Activated CD8-positive, alpha-beta memory T cell treated with anti-CD3 and anti-CD28 coated beads, Interleukin-2, amount 10 ng/mL, durations not matched to agents 7 days and 5 days (primary cell): ENCODE results near the gene GOLGA8H. TPM values are rescaled to one million over a fixed set of nuclear protein-coding genes. Genes with fewer than 3 reads are reported as not detected.
"Not testable (repeated sequence)": the region's sequence is repeated elsewhere in the genome, so short reads cannot be mapped to it uniquely, and the experiment has no call there.

Experiments used
- ATAC-seq: fragments of 150-1000 bp; cut with Tn5 transposase; one replicate; pipeline ENCODE4 v1.10.0; 2021; ENCODE audit warnings: moderate library complexity
- CTCF ChIA-PET: fragments of 350-600 bp; sonication (Branson Sonifier 250); formaldehyde crosslinking; loops from one replicate; lab custom pipeline; 2021; ENCODE audit warnings: antibody characterized with exemption; lab: Charles Lee
- DNase-seq: peaks from one replicate; pipeline ENCODE4 v3.0.0-alpha.2; 2020
- H3K27ac Mint-ChIP-seq: one replicate; pipeline ENCODE4 v1.8.0; 2021; ENCODE audit warnings: mild to moderate bottlenecking, mixed read lengths
- H3K27me3 Mint-ChIP-seq: one replicate; pipeline ENCODE4 v1.8.0; 2021; ENCODE audit warnings: mixed read lengths
- H3K36me3 Mint-ChIP-seq: one replicate; pipeline ENCODE4 v1.8.0; 2021; ENCODE audit warnings: mild to moderate bottlenecking, mixed read lengths
- H3K4me1 Mint-ChIP-seq: one replicate; pipeline ENCODE4 v1.8.0; 2021; ENCODE audit warnings: mixed read lengths
- H3K4me3 Mint-ChIP-seq: one replicate; pipeline ENCODE4 v1.8.0; 2021; ENCODE audit warnings: mild to moderate bottlenecking, moderate library complexity, mixed read lengths
- H3K9me3 Mint-ChIP-seq: one replicate; pipeline ENCODE4 v1.8.0; 2022; ENCODE audit warnings: low read depth, mixed read lengths
- total RNA-seq, 2 experiments: library from RNA; stranded (reverse); gene quantifications; one replicate each; pipeline ENCODE4 v1.2.3, GENCODE V29; 2021

GOLGA8H gene, protein sequence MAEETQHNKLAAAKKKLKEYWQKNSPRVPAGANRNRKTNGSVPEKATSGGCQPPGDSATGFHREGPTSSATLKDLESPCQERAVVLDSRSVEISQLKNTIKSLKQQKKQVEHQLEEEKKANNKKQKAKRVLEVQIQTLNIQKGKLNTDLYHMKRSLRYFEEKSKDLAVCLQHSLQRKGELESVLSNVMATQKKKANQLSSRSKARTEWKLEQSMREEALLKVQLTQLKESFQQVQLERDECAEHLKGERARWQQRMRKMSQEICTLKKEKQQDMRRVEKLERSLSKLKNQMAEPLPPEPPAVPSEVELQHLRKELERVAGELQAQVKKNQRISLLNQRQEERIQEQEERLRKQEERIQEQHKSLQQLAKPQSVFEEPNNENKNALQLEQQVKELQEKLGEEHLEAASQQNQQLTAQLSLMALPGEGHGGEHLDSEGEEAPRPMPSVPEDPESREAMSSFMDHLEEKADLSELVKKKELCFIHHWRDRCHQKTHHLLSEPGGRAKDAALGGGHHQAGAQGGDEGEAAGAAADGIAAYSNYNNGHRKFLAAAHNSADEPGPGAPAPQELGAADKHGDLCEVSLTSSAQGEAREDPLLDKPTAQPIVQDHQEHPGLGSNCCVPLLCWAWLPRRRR
- total RNA-seq, result under 1 TPM in 1 of 2 experiments, not detected in 1; 0.26 TPM

DNA sequence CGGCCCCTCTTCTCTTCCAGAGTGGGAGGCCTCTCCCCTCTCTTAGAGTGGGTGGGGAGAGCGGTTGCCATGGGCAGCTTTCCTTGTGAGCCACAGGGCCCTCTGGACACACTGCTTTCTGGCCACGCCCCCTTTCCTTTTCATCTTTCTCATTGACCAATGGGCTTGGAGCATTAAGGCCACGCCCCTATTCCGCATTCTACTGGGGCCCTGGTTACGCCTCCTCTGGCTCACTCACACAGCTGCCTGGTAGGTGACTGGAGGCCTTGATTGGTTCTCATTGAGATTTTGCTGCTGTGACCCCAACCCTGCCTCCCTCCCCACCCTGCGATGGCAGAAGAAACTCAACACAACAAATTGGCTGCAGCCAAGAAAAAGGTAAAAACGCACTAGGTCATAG lies at the start of gene GOLGA8H:
Gene GOLGA8H, plus strand, starts transcription at position 233 of the 400 bp plus-strand sequence. Its CDS starts 98 bp downstream, at position 331.
- CTCF ChIA-PET, H3K27ac Mint-ChIP-seq: not testable (repeated sequence)

DNA sequence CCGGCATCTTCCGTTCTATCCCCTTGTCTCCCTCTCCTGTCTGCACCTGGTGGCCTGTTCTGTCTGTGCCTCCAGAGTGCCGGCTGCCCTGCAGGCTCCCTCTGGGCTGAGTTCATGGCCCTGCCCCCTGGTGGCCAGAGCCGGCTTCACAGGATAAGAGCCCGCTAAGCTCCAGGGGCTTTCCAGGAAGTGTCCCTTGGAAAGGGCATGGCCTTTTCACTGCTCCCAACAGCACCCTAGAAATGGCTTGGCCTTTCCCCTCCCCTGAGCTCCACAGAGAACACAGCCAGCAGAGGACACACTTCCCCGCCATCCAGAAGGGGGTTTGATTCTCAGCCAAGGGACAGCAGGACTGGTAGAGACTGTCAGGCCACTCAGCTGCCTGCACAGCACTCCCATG lies 36.9 kb upstream of the GOLGA8H start:
- CTCF ChIA-PET, H3K4me1 Mint-ChIP-seq, H3K9me3 Mint-ChIP-seq, DNase-seq, H3K27me3 Mint-ChIP-seq, H3K4me3 Mint-ChIP-seq, H3K36me3 Mint-ChIP-seq, H3K27ac Mint-ChIP-seq: not testable (repeated sequence)
- peak; percentile 74 for ATAC-seq

More for the DNA sequence above, at the start of gene GOLGA8H:
- not testable (repeated sequence) for H3K4me3 Mint-ChIP-seq, H3K9me3 Mint-ChIP-seq, DNase-seq, ATAC-seq, H3K27me3 Mint-ChIP-seq, H3K4me1 Mint-ChIP-seq, H3K36me3 Mint-ChIP-seq

DNA sequence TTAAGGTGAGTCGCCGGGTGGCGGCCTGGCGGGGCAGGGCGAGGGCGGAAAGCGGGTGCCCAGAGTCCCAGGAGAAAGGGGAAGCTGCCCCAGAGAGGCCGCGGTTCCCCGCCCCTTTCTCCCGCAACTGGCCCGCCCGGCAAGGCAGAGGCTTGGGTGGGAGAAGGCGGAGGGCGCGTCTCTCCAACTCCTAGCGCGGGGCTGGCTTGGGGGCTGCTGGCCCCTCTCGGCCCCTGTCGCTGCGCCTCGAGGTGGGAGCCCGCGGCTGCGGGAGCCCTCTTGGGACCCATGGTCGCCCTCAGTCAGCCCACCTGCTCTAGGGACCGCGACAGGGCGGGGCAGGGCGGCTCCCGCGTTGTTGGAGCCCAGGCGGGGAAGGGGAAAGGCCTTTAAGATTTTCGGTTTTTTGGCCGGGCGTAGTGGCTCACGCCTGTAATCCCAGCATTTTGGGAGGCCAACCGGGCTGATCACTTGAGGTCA lies 30.8 kb upstream of the GOLGA8H start:
- DNase-seq, H3K27me3 Mint-ChIP-seq, H3K4me3 Mint-ChIP-seq, H3K9me3 Mint-ChIP-seq, H3K27ac Mint-ChIP-seq, CTCF ChIA-PET, H3K4me1 Mint-ChIP-seq, H3K36me3 Mint-ChIP-seq: not testable (repeated sequence)
- peak; percentile 63 for ATAC-seq

DNA sequence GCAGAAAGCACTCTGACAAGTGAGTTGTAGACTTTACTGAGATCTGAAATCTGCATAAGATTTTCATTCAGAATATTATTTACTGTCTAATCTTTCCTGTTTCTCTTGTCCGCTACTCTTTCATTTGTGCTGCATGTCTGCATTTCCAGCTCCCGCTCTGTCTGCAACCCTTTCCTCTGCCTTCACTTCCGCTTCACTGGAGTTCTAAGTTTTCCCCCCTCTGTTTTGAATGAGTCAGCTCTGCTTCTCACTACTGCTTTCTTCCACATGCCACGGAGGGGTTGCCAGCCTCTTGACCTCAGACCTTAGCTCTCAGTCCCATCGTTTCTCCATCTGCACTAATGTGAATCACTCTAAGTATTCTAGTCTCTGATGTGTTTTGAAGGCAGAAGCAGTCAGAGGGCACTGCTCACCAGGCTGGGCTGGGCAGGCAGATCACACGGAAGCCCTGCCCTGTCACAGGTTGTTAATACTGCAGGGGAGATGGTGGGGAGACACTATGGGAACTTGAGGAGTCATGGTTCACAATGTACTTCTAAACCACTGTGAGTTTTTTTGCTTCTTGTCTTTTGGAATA lies 24.3 kb upstream of the GOLGA8H start:
- H3K27ac Mint-ChIP-seq, H3K9me3 Mint-ChIP-seq, CTCF ChIA-PET, DNase-seq, H3K4me1 Mint-ChIP-seq, H3K27me3 Mint-ChIP-seq, H3K36me3 Mint-ChIP-seq, ATAC-seq, H3K4me3 Mint-ChIP-seq: not testable (repeated sequence)

DNA sequence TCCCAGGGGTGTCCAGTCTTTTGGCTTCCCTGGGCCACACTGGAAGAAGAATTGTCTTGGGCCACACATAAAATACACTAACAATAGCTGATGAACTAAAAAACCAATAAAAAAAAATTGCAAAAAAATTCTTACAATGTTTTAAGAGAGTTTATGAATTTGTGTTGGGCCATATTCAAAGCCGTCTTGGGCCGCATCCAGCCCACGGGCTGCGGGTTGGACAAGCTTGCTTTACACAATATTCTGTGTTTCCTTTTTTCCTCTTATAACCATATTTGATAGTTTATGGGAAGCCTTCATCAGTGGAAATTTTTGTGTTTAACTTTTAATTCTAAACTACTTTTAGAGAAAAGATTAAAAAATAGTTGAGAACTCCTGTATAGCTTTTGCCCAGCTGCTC lies 23.1 kb upstream of the GOLGA8H start:
- ATAC-seq, H3K36me3 Mint-ChIP-seq, DNase-seq, H3K9me3 Mint-ChIP-seq, CTCF ChIA-PET, H3K27me3 Mint-ChIP-seq, H3K27ac Mint-ChIP-seq, H3K4me1 Mint-ChIP-seq, H3K4me3 Mint-ChIP-seq: not testable (repeated sequence)

DNA sequence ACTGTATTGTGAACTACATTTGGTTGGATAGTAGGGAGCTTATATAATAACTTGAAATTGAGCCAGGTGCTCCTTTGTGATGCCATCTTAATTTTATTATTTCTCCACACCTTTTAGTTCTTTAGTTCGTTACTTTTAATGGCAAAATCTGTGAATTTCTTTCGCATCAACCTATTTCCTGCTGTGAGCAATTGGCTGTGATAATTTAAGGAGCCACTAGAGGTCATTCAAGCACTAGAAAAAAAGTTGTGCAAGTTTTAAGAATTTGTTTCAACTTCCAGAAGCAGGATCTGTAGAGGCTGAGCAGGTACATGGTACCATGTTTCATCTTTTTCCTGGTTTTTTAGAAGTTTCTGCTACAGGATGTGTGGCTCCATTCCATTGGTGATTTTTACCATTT lies 4.9 kb upstream of the GOLGA8H start:
- H3K4me1 Mint-ChIP-seq, H3K9me3 Mint-ChIP-seq, H3K27ac Mint-ChIP-seq, H3K4me3 Mint-ChIP-seq, DNase-seq, H3K36me3 Mint-ChIP-seq, CTCF ChIA-PET, H3K27me3 Mint-ChIP-seq, ATAC-seq: not testable (repeated sequence)

DNA sequence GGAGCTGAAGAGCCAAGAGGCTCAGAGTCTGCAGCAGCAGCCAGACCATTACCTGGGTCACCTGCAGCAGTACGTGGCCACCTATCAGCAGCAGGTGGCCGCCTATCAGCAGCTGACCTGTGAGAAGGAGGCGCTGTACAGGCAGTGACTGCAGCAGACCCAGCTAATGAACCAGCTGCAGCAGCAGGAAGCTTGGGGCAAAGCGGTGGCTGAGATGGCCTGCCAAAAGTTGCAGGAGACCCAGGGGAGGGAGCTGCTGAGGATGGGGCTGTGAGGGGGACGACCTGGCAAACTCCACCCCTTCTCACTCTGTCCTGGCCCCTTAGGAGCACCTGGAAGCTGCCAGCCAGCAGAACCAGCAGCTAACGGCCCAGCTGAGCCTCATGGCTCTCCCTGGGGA lies 8.4 kb downstream of the GOLGA8H start:
- DNase-seq, H3K4me3 Mint-ChIP-seq, ATAC-seq, H3K27ac Mint-ChIP-seq, H3K4me1 Mint-ChIP-seq, H3K27me3 Mint-ChIP-seq, CTCF ChIA-PET, H3K36me3 Mint-ChIP-seq, H3K9me3 Mint-ChIP-seq: not testable (repeated sequence)

DNA sequence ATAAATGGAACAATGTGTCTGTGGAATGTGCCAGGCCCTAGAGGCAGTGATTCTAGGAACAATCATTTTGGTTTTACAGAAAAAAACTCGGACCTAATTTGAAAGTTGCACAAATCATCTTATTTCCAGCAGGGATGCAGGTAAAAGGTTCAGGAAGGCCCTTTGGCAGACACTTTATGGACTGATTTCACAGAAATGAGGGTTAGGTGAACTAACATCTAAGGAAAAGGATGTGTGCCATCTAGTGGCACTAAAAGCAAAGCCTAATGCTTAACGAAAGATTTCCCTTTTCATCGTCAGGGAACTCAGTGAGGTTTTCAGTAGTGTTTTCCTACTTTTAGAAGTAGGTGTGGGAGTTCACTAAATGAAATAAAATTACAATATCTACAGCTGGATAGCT lies 17.5 kb downstream of the GOLGA8H start:
- not testable (repeated sequence) for H3K36me3 Mint-ChIP-seq, ATAC-seq

DNA sequence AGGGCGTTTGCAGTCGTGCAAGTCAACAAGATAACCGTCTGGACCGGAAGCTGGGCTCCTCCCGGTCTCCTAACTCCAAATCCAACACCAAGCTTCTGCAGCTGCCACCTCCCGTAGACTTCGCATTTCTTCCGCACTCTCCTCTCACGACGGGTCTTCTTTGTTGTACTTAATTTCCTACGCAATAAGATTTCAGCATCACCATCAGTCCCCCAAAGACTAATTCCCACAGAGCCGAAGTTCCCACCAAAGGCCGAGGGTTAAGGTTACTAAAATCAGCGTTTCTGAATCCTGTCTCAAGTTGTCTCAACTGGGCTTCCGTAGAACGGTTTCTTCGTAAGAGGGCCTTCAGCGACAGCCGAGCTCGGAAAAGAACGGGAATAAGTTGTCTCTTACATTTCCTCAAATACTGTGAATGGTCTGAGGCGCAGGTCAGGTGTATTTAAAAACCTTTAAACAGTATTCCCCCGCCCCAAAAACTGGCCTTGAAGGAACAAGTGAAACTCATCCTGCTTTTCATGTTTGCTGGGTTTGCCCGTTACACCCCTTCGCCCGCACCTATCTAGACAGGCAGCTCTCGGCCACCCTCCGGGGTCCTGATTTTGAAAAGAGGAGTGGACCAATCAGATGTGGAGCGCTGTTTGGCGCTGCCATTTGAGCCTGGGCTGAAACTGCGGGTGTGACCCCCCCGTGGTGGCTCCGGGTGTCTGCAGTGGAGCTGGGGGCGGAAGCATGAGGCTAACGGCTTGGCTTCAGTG lies 21.8 kb downstream of the GOLGA8H start, which contains the start of gene ARHGAP11B:
Gene ARHGAP11B, plus strand, starts transcription at position 693 of the 758 bp plus-strand sequence.
- H3K27me3 Mint-ChIP-seq, H3K9me3 Mint-ChIP-seq, CTCF ChIA-PET: not testable (repeated sequence)
- H3K4me3 Mint-ChIP-seq, result peak within 1 kb of the TSS; percentile 97
- peaks cover 18% of the 10 kb centered on the region for H3K36me3 Mint-ChIP-seq
- ATAC-seq (peak; percentile 97), DNase-seq (peak; percentile 99)
- H3K4me1 Mint-ChIP-seq, result peaks cover 18% of the 10 kb centered on the region
- H3K27ac Mint-ChIP-seq, result peak within 1 kb of the TSS; percentile 97

More for the DNA sequence above, 17.5 kb downstream of the GOLGA8H start:
- H3K4me1 Mint-ChIP-seq, CTCF ChIA-PET, H3K9me3 Mint-ChIP-seq, H3K27me3 Mint-ChIP-seq, DNase-seq, H3K4me3 Mint-ChIP-seq, H3K27ac Mint-ChIP-seq: not testable (repeated sequence)

DNA sequence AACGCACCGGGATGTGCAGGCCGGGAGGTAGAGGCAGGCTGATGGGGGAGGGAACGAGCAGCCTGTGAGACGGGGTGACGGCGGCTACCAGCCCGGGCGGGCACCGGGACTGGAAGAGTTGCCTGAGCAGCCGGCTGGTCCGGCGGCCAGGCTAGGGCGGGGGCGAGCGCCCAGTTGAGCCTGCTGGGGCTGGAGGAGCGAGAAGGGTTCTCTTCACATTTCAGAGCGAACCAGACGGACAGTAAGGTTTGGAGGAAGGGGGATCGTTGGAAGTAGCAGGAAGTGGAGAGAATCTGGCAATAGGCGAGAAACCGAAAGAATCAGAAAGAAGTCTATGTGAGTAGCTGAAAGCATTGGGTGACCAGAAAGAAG lies 22.4 kb downstream of the GOLGA8H start:
- Mint-ChIP-seq H3K36me3 (peaks cover 18% of the 10 kb centered on the region), H3K4me3 (peak overlapping the region; percentile 97), H3K27ac (peak overlapping the region; percentile 97), H3K4me1 (peaks cover 18% of the 10 kb centered on the region)
- H3K27me3 Mint-ChIP-seq, H3K9me3 Mint-ChIP-seq, DNase-seq, CTCF ChIA-PET: not testable (repeated sequence)
- ATAC-seq, result peak; percentile 2

DNA sequence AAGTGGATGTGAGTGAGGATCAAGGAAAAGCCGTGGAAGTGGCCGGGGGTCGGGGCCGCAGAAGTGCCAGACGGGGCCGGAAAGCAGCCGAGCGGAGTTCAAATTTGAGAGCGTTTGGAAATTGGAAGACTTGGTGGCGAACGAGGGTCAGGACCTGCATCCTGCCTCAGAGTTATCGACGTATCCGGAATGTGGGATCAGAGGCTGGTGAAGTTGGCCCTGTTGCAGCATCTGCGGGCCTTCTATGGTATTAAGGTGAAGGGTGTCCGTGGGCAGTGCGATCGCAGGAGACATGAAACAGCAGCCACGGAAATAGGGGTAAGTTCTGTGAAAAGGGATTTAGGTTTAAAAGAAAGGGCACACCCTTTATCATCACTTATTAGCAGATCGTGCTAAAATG lies 22.8 kb downstream of the GOLGA8H start:
- DNase-seq, CTCF ChIA-PET: not testable (repeated sequence)
- peak overlapping the region; percentile 97 for H3K27ac Mint-ChIP-seq

DNA sequence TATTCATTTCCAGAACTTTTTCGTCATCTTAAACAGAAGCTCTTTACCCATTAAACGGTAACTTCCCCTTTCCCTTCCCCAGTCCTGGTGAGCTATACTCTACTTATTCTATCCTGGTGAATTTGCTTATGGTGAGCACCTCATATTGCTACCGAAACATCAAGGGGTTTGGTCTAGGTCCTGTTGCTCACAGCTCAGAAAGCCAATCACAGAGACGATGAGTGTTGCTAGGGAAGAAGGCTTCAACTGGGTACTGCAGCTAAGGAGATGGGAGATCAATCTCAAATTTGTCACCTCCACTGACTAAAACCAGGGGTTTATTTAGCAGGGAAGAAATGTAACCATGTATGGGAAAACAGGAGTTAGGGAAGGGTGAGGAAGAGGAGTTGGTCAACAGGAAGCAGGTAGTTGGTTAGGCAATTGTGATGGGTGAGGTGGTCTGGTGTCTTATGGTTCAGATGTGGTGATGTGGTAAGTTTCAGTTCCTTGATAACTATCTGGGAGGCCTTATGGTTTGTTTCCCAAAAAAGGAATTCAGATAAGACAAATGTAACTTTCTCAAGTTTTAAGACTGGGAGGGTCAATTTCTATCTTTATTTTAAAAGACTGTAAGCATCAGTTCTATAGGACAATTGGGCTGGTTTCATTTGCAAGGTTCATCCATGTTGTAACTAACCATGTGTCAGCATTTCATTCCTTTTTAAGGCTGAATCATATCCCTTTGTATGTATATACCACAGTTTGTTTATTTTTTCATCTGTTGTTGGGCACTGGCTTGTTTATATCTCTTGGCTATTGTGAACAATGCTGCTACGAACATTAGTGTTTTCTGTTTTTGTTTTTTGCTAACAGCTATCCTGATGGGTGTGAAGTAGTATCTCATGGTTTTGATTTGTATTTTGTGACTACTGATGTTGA lies 46.4 kb downstream of the GOLGA8H start:
- peaks cover 58% of the 10 kb centered on the region for H3K36me3 Mint-ChIP-seq
- peak overlapping the region; percentile 42 for H3K27ac Mint-ChIP-seq
- DNase-seq (no peak), ATAC-seq (no peak)
- CTCF ChIA-PET, result no interaction called here
- no peaks in the 10 kb centered on the region for H3K27me3 Mint-ChIP-seq
- no peaks in the 10 kb centered on the region for H3K9me3 Mint-ChIP-seq
- H3K4me3 Mint-ChIP-seq, result no peak overlapping the region
- peaks cover 47% of the 10 kb centered on the region for H3K4me1 Mint-ChIP-seq

More for the DNA sequence above, 22.8 kb downstream of the GOLGA8H start:
- H3K27me3 Mint-ChIP-seq, ATAC-seq, H3K9me3 Mint-ChIP-seq: not testable (repeated sequence)
- Mint-ChIP-seq H3K36me3 (peaks cover 18% of the 10 kb centered on the region), H3K4me1 (peaks cover 18% of the 10 kb centered on the region), H3K4me3 (peak overlapping the region; percentile 97)
